PC-3 (cell line): ENCODE measurements around the gene C1QTNF5. TPM values are rescaled to one million over a fixed set of nuclear protein-coding genes. Genes with fewer than 3 reads are reported as not detected.
"Not testable (repeated sequence)": the region's sequence is repeated elsewhere in the genome, so short reads cannot be mapped to it uniquely, and the experiment has no call there.

ENCODE experiments used
- ATAC-seq: fragments of 200-7000 bp; cut with Tn5 transposase; 2 replicates; pipeline ENCODE4 v1.9.1; 2020; ENCODE audit warnings: mild to moderate bottlenecking, moderate library complexity
- BruUV-seq: library from RNA; stranded (reverse); fragments of 400-500 nt; replicated peaks from 2 replicates; lab custom pipeline; 2021; lab: Mats Ljungman, UMichigan
- CTCF ChIA-PET: fragments of 300-600 bp; sonication (Branson Sonifier 250); formaldehyde crosslinking; loops from one replicate; lab custom pipeline; 2022; ENCODE audit warnings: antibody characterized with exemption; lab: Charles Lee
- POLR2A ChIA-PET: fragments of 300-600 bp; sonication (Branson Sonifier 250); formaldehyde crosslinking; loops from one replicate; lab custom pipeline; 2022; ENCODE audit warnings: antibody characterized with exemption; ENCODE audit not compliant: unreplicated experiment; lab: Charles Lee
- DNase-seq: peaks from one replicate; pipeline ENCODE4 v3.0.0-alpha.2; 2015
- H2AFZ ChIP-seq: fragments of 300-600 bp; sonication (generic); 2 replicates; pipeline ENCODE4 v1.6.0; 2016; ENCODE audit warnings: antibody characterized with exemption, low read length
- H3F3A ChIP-seq: fragments of 300-600 bp; sonication (generic); one replicate; pipeline ENCODE4 v1.6.0; 2017; ENCODE audit warnings: antibody characterized with exemption, low read length, control low read depth, mild to moderate bottlenecking; ENCODE audit not compliant: unreplicated experiment
- H3K27ac ChIP-seq: fragments of 300-600 bp; sonication (generic); 2 replicates; pipeline ENCODE4 v1.5.1; 2016; ENCODE audit warnings: mild to moderate bottlenecking, low read length
- H3K27me3 ChIP-seq: fragments of 300-600 bp; sonication (generic); 2 replicates; pipeline ENCODE4 v1.6.1; 2016; ENCODE audit warnings: low read length, mixed read lengths
- H3K36me3 ChIP-seq: fragments of 300-600 bp; sonication (generic); 2 replicates; pipeline ENCODE4 v1.6.1; 2016; ENCODE audit warnings: low read depth, mixed run types, low read length, mixed read lengths
- H3K4me1 ChIP-seq: fragments of 300-600 bp; sonication (generic); 2 replicates; pipeline ENCODE4 v1.5.1; 2016; ENCODE audit warnings: low read length; ENCODE audit not compliant: insufficient read depth
- H3K4me2 ChIP-seq: fragments of 300-600 bp; sonication (generic); 2 replicates; pipeline ENCODE4 v1.6.0; 2016; ENCODE audit warnings: low read length
- H3K4me3 ChIP-seq: fragments of 300-600 bp; sonication (generic); 2 replicates; pipeline ENCODE4 v1.5.1; 2016; ENCODE audit warnings: mild to moderate bottlenecking, low read length, mixed read lengths
- H3K79me2 ChIP-seq: fragments of 300-600 bp; sonication (generic); 2 replicates; pipeline ENCODE4 v1.6.1; 2017; ENCODE audit warnings: low read length, mixed read lengths
- H3K9ac ChIP-seq: fragments of 300-600 bp; sonication (generic); 2 replicates; pipeline ENCODE4 v1.6.0; 2016; ENCODE audit warnings: mild to moderate bottlenecking, low read length
- H3K9me2 ChIP-seq: fragments of 300-600 bp; sonication (generic); replicated peaks from 2 replicates; pipeline ENCODE4 v1.6.1; 2016; ENCODE audit warnings: mixed run types, low read length, mixed read lengths
- H3K9me3 ChIP-seq: fragments of 300-600 bp; sonication (generic); 2 replicates; pipeline ENCODE4 v1.6.1; 2016; ENCODE audit warnings: low read length, mixed read lengths
- H4K20me1 ChIP-seq: fragments of 300-600 bp; sonication (generic); 2 replicates; pipeline ENCODE4 v1.6.1; 2016; ENCODE audit warnings: low read length, mixed read lengths
- EZH2 ChIP-seq: fragments of 300-600 bp; sonication (generic); IDR thresholded peaks from one replicate; pipeline ENCODE4 v1.6.1; 2017; ENCODE audit warnings: antibody characterized with exemption, mild to moderate bottlenecking, low read length; ENCODE audit not compliant: unreplicated experiment
- EZH2phosphoT487 ChIP-seq: fragments of 300-600 bp; sonication (generic); IDR thresholded peaks from 2 replicates; pipeline ENCODE4 v1.6.1; 2018; ENCODE audit warnings: mild to moderate bottlenecking, antibody characterized with exemption, low read length, borderline replicate concordance
- intact Hi-C: fragments of 100-400 bp; cut with micrococcal nuclease; formaldehyde crosslinking; loops from 2 replicates; pipeline ENCODE4 v1.9.0; 2023
- total RNA-seq: library from RNA; depleted of rRNA; stranded (reverse); fragments of >200 nt; gene quantifications from 2 replicates; pipeline ENCODE4 v1.2.3, GENCODE V29; 2014
- TF ChIP-seq, protein P1 (sequence below): fragments of 300-600 bp; sonication (generic); conservative IDR thresholded peaks from 2 replicates; pipeline ENCODE4 v1.5.1; 2017; ENCODE audit warnings: antibody characterized with exemption, low read depth, mild to moderate bottlenecking, low read length

C1QTNF5 gene
- total RNA-seq, 1 experiment from 2014 or later = 2.0 TPM

DNA sequence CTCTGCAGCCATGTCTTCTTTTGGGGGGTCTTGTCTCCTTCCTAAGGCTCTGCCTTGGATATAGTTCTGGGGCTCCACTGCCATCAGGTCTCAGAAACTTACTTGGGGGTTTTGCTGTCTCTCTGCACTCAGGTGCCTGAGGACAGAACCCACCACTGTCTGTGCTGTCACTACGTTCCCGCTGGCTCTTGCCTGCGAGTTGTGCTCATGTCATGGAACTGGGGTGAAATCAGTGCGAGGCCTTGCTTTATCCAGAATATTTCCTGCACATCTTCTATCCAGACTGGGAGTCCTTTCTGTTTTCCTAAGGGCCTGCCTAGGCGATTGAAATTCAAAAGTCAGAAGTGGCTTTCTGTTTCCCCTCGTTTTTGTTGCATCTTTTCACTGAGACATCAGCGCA is 47.4 kb upstream of the C1QTNF5 start:
- ChIA-PET POLR2A (no interaction called here), CTCF (no interaction called here)
- DNase-seq (no peak), ATAC-seq (no peak)
- Histone ChIP-seq H3K36me3 (no peaks in the 10 kb centered on the region), H3F3A (no peaks in the 10 kb centered on the region), H3K9ac (no peak overlapping the region), H3K27me3 (no peaks in the 10 kb centered on the region), H3K9me3 (no peaks in the 10 kb centered on the region), H2AFZ (no peak overlapping the region), H3K4me1 (peaks cover 8% of the 10 kb centered on the region; the same call in 1 of the 2 replicates), H4K20me1 (no peaks in the 10 kb centered on the region), H3K9me2 (no peaks in the 10 kb centered on the region), H3K4me2 (no peak overlapping the region), H3K27ac (no peak overlapping the region), H3K4me3 (no peak overlapping the region), H3K79me2 (no peaks in the 10 kb centered on the region)
- no TSS peak for BruUV-seq
- intact Hi-C loops = no loop called here
- TF ChIP-seq EZH2 (no peak), EZH2phosphoT487 (no peak)
- TF ChIP-seq, protein P1, sequence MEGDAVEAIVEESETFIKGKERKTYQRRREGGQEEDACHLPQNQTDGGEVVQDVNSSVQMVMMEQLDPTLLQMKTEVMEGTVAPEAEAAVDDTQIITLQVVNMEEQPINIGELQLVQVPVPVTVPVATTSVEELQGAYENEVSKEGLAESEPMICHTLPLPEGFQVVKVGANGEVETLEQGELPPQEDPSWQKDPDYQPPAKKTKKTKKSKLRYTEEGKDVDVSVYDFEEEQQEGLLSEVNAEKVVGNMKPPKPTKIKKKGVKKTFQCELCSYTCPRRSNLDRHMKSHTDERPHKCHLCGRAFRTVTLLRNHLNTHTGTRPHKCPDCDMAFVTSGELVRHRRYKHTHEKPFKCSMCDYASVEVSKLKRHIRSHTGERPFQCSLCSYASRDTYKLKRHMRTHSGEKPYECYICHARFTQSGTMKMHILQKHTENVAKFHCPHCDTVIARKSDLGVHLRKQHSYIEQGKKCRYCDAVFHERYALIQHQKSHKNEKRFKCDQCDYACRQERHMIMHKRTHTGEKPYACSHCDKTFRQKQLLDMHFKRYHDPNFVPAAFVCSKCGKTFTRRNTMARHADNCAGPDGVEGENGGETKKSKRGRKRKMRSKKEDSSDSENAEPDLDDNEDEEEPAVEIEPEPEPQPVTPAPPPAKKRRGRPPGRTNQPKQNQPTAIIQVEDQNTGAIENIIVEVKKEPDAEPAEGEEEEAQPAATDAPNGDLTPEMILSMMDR = no peak

DNA sequence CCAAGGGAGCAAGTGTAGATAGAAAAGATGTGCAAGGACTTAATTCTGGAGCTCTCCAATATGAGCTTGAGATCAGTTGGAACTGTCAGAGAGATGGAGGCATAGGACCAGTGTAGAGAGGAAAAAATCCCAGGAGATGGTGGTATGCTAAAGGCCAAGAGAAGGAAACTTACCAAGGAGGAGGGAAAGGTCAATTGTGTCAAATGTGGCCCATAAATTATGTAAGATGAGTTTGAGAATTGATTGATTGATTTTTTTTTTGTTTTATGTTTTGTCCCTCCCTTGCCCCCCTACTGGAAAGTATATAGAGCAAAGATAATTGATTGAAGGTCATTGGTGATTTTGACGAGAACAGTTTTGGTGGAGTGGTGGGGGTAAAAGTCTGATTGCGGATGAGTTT is 43.6 kb upstream of the C1QTNF5 start:
- Histone ChIP-seq H3K27me3 (no peaks in the 10 kb centered on the region), H3K4me1 (peaks cover 25% of the 10 kb centered on the region), H3K9me2 (no peaks in the 10 kb centered on the region), H3F3A (no peaks in the 10 kb centered on the region), H3K79me2 (no peaks in the 10 kb centered on the region), H3K9me3 (no peaks in the 10 kb centered on the region), H2AFZ (no peak overlapping the region), H3K36me3 (no peaks in the 10 kb centered on the region), H3K4me3 (no peak overlapping the region), H4K20me1 (no peaks in the 10 kb centered on the region), H3K4me2 (no peak overlapping the region), H3K27ac (no peak overlapping the region), H3K9ac (no peak overlapping the region)
- intact Hi-C loops = no loop called here
- TF ChIP-seq EZH2 = no peak
- TF ChIP-seq, protein P1 = no peak
- no peak for TF ChIP-seq EZH2phosphoT487
- BruUV-seq = no TSS peak
- ChIA-PET CTCF (interaction anchor here (0.6 kb wide), 1 partner anchor 41 kb away, joined by 9 read pairs; no protein-coding TSS in a partner anchor), POLR2A (interaction anchor here (0.7 kb wide), 1 partner anchor 170 kb away, joined by 3 read pairs; no protein-coding TSS in a partner anchor)
- ATAC-seq = no peak
- no peak for DNase-seq

DNA sequence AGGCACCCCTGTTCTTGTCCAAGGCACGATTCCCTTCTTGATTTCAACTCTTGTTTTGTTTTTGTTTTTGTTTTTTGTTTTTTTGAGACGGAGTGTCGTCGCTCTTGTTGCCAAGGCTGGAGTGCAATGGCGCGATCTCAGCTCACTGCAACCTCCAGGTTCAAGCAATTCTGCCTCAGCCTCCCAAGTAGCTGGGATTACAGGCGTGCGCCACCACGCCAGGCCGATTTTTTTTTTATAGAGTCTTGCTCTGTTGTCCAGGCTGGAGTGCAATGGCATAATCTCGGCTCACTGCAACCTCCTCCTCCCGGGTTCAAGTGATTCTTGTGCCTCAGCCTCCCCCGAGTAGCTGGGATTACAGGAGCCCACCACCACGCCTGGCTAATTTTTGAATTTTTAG is 41.8 kb upstream of the C1QTNF5 start:
- H3K9me3 ChIP-seq, ATAC-seq, H3K36me3 ChIP-seq, BruUV-seq, POLR2A ChIA-PET, H3K79me2 ChIP-seq, H3F3A ChIP-seq, H3K9me2 ChIP-seq, H4K20me1 ChIP-seq, H3K27ac ChIP-seq, H3K27me3 ChIP-seq, intact Hi-C loops, DNase-seq: not testable (repeated sequence)
- Histone ChIP-seq H3K4me3 (peak overlapping the region; percentile 80; the same call in 1 of the 2 replicates), H3K9ac (peak overlapping the region; percentile 63; the same call in 1 of the 2 replicates), H2AFZ (peak overlapping the region; percentile 82), H3K4me2 (peak overlapping the region; percentile 99), H3K4me1 (peaks cover 30% of the 10 kb centered on the region)
- CTCF ChIA-PET = interaction anchor here (1.8 to 2.0 kb wide), 2 partner anchors 44 to 92 kb away, joined by 8 to 14 read pairs; no protein-coding TSS in a partner anchor
